ENCODE measurements around the gene SZT2. TPM values are rescaled to one million over a fixed set of nuclear protein-coding genes. Genes with fewer than 3 reads are reported as not detected.

Gene SZT2
- total RNA-seq, 1 experiment from 2014 or later, result 29.0 TPM

DNA sequence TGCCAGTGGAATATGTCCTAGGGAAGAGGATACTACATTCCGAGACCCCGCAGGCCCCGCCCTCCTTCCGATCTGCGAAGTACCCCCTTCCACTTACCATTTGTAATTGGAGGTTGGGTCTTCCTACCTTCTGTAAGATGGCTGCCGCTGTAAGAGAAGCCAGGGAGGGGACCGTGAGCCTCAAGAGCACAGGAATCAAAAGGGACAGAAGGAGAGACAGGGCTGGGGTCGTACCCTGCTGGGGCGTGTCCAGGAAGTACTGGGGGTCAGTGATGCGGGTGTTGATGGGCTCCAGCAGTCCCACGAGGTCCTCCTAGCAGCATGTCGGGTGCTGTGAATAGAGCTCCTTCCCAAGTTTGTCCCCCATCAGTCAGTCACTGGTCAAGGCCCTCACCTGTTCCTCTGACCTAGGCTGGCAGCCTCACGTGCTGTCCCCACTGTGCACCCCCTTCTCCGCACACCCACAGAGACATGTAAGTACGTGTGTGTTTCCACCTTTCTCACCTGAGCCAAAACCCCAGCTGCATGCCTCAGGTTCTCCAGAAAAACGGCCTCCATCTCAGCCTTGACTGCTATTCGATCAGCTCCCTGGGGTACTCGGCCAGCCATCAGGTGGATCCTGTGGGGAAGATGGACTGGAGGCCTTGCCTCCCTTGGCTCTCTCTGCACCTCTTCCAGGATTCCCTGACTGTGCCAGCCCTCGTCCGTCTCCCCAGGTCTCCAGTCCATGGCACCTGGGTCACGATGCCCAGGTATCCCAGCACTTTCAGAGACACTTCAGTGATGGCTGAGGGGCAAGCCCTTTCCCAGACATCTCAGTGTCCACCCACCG lies 62.2 kb downstream of the SZT2 start:
- POLR2A ChIA-PET, result no interaction called here

DNA sequence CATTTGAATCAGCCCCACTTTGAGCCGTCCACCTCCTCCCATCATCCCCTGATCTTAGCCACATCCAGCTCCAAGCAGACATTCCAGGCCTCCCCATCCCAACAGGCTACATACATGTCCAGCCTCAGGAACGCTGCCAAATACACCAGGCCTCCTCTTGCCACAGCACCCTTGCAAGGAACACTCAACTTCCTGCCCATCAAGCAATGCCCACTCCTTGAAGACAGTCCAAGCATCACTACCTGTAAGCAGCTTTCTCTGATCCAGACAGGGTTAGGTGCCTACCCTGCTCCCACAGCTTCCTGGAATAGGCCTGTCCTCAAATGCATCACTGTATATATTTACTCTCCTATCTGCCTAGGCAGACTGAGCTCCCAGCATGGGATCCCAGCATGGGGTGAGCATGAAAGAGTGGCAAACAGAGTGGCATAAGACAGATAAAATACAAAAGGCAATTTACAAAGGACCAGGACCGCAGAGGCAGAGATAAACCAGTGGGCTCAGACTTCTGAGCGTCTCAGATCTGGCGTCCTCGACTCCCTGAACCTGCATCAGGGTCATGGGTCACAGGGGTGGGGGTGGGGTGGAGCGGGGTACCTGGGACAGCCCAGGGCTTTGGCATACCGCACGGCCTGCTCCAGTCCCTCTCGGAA lies 63.2 kb downstream of the SZT2 start:
- no TSS peak for BruUV-seq (replicated peaks)
- DNase-seq, result no peak

More for the DNA sequence above, 62.2 kb downstream of the SZT2 start:
- Mint-ChIP-seq H3K27me3 (ENCODE audit: insufficient read depth, unreplicated experiment) (no peaks in the 10 kb centered on the region), H3K36me3 (ENCODE audit: insufficient read depth, unreplicated experiment) (peaks cover 65% of the 10 kb centered on the region), H3K27ac (ENCODE audit: unreplicated experiment) (no peak overlapping the region), H3K4me1 (ENCODE audit: low read depth, unreplicated experiment) (peaks cover 16% of the 10 kb centered on the region), H3K9me3 (ENCODE audit: unreplicated experiment) (no peaks in the 10 kb centered on the region), H3K4me3 (ENCODE audit: unreplicated experiment) (peak overlapping the region; percentile 93)
- CTCF ChIA-PET, result no interaction called here
- DNase-seq, result no peak
- H3K36me3 ChIP-seq (ENCODE audit: control insufficient read depth, insufficient read depth, low read length), result no peaks in the 10 kb centered on the region; the same call in 1 of the 2 replicates
- TSS peak; percentile 35 for BruUV-seq (replicated peaks)
- no peak overlapping the region for H3K4me3 ChIP-seq (ENCODE audit: low read depth, low read length)
- TF ChIP-seq, protein P1, sequence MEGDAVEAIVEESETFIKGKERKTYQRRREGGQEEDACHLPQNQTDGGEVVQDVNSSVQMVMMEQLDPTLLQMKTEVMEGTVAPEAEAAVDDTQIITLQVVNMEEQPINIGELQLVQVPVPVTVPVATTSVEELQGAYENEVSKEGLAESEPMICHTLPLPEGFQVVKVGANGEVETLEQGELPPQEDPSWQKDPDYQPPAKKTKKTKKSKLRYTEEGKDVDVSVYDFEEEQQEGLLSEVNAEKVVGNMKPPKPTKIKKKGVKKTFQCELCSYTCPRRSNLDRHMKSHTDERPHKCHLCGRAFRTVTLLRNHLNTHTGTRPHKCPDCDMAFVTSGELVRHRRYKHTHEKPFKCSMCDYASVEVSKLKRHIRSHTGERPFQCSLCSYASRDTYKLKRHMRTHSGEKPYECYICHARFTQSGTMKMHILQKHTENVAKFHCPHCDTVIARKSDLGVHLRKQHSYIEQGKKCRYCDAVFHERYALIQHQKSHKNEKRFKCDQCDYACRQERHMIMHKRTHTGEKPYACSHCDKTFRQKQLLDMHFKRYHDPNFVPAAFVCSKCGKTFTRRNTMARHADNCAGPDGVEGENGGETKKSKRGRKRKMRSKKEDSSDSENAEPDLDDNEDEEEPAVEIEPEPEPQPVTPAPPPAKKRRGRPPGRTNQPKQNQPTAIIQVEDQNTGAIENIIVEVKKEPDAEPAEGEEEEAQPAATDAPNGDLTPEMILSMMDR (IDR thresholded peaks at IDR 0.05; ENCODE audit: insufficient read depth in 1 of 2, low read depth in 1 of 2, low read length in 1 of 2, severe bottlenecking in 1 of 2, unreplicated experiment in 1 of 2), result no peak
- H3K9me3 ChIP-seq, result no peaks in the 10 kb centered on the region
- H3K27me3 ChIP-seq (replicated peaks; ENCODE audit: control insufficient read depth, insufficient read depth, low read length), result no peaks in the 10 kb centered on the region
- intact Hi-C loops (cut with micrococcal nuclease; ENCODE audit: unreplicated experiment), result loop anchor here (5.0 kb wide), 1 partner anchor 70 kb away; no protein-coding TSS in a partner anchor
- H3K4me1 ChIP-seq, result peaks cover 11% of the 10 kb centered on the region

More for the DNA sequence above, 63.2 kb downstream of the SZT2 start:
- TF ChIP-seq, protein P1 (IDR thresholded peaks at IDR 0.05; ENCODE audit: insufficient read depth in 1 of 2, low read depth in 1 of 2, low read length in 1 of 2, severe bottlenecking in 1 of 2, unreplicated experiment in 1 of 2), result no peak
- no peaks in the 10 kb centered on the region; the same call in 1 of the 2 replicates for H3K36me3 ChIP-seq (ENCODE audit: control insufficient read depth, insufficient read depth, low read length)
- H3K27ac Mint-ChIP-seq (ENCODE audit: unreplicated experiment), result peak overlapping the region; percentile 66
- H3K27me3 Mint-ChIP-seq (ENCODE audit: insufficient read depth, unreplicated experiment), result no peaks in the 10 kb centered on the region
- peaks cover 56% of the 10 kb centered on the region for H3K36me3 Mint-ChIP-seq (ENCODE audit: insufficient read depth, unreplicated experiment)
- no peaks in the 10 kb centered on the region for H3K9me3 Mint-ChIP-seq (ENCODE audit: unreplicated experiment)
- H3K4me3 Mint-ChIP-seq (ENCODE audit: unreplicated experiment), result peak overlapping the region; percentile 93
- POLR2A ChIA-PET, result interaction anchor here (2.1 kb wide), 1 partner anchor 95 kb away, joined by 7 read pairs; the partner anchor contains the start of gene CDC20
- no peaks in the 10 kb centered on the region for H3K9me3 ChIP-seq
- intact Hi-C loops (cut with micrococcal nuclease; ENCODE audit: unreplicated experiment), result loop anchor here (5.0 kb wide), 1 partner anchor 69 kb away; no protein-coding TSS in a partner anchor
- CTCF ChIA-PET, result interaction anchor here (1.3 kb wide), 1 partner anchor 38 kb away, joined by 3 read pairs; no protein-coding TSS in a partner anchor
- H3K4me3 ChIP-seq (ENCODE audit: low read depth, low read length), result peak overlapping the region; percentile 59
- H3K4me1 ChIP-seq, result peaks cover 11% of the 10 kb centered on the region
- no peaks in the 10 kb centered on the region for H3K27me3 ChIP-seq (replicated peaks; ENCODE audit: control insufficient read depth, insufficient read depth, low read length)
- peaks cover 16% of the 10 kb centered on the region for H3K4me1 Mint-ChIP-seq (ENCODE audit: low read depth, unreplicated experiment)

Data from Caco-2 (cell line).